B cell (primary cell): Measurements from ENCODE around the gene THAP5. TPM values are rescaled to one million over a fixed set of nuclear protein-coding genes. Genes with fewer than 3 reads are reported as not detected.

Source experiments
- ATAC-seq: fragments of 200-7000 bp; cut with Tn5 transposase; one replicate; pipeline ENCODE4 v1.10.0; 2021; ENCODE audit warnings: low read depth, mild to moderate bottlenecking, moderate number of reproducible peaks, moderate library complexity
- CTCF ChIA-PET: fragments of 350-600 bp; sonication (Branson Sonifier 250); formaldehyde crosslinking; loops from one replicate; lab custom pipeline; 2021; ENCODE audit warnings: antibody characterized with exemption, inconsistent platforms; lab: Charles Lee
- POLR2A ChIA-PET: fragments of 350-600 bp; sonication (Branson Sonifier 250); formaldehyde crosslinking; loops from one replicate; lab custom pipeline; 2021; ENCODE audit warnings: antibody characterized with exemption; lab: Charles Lee
- DNase-seq: peaks from one replicate; pipeline ENCODE4 v3.0.0; 2013
- H2AFZ ChIP-seq: 2 replicates; pipeline ENCODE4 v1.6.1; 2012; ENCODE audit warnings: mild to moderate bottlenecking, low read depth, low read length; ENCODE audit not compliant: insufficient read depth, poor library complexity, severe bottlenecking
- H3K27ac ChIP-seq, 2 donors: 1 replicate in 1 of 2; 2 replicates in 1 of 2; pipeline ENCODE4 v1.5.1; 2012 to 2013; ENCODE audit warnings: low read length in 2 of 2, mild to moderate bottlenecking in 2 of 2, moderate library complexity in 1 of 2
- H3K27me3 ChIP-seq, 4 experiments: fragments of 200-600 bp in 1 of 4; sonication (generic) in 1 of 4; replicated peaks in 1 of 4; 1 replicate in 2 of 4; 2 replicates in 2 of 4; pipeline versions ENCODE4 v1.6.1 to v1.7.0; 2013 to 2016; ENCODE audit warnings: low read length in 3 of 4, mild to moderate bottlenecking in 2 of 4, mixed read lengths in 1 of 4, moderate library complexity in 1 of 4; ENCODE audit not compliant: insufficient read depth in 4 of 4, control insufficient read depth in 3 of 4; ENCODE audit errors: control extremely low read depth in 1 of 4
- H3K36me3 ChIP-seq, 2 experiments: replicated peaks in 1 of 2; 1 replicate in 1 of 2; 2 replicates in 1 of 2; pipeline versions ENCODE4 v1.6.1 to v1.7.1; 2013; ENCODE audit warnings: low read length in 1 of 2; ENCODE audit not compliant: insufficient read depth in 2 of 2, control insufficient read depth in 1 of 2; ENCODE audit errors: control extremely low read depth in 1 of 2, extremely low read depth in 1 of 2
- H3K4me1 ChIP-seq, 2 donors: fragments of 200-600 bp in 1 of 2; sonication (generic) in 1 of 2; 1 replicate in 1 of 2; 2 replicates in 1 of 2; pipeline versions ENCODE4 v1.5.1 to v1.6.1; 2013 to 2017; ENCODE audit warnings: low read length in 2 of 2; ENCODE audit not compliant: control insufficient read depth in 2 of 2, insufficient read depth in 2 of 2
- H3K4me2 ChIP-seq: replicated peaks from 2 replicates; pipeline ENCODE3; 2012; ENCODE audit warnings: mild to moderate bottlenecking, low read depth, low read length; ENCODE audit not compliant: poor library complexity, severe bottlenecking
- H3K4me3 ChIP-seq, 5 experiments: fragments of 200-600 bp in 1 of 5; sonication (generic) in 1 of 5; 1 replicate in 3 of 5; 2 replicates in 2 of 5; pipeline versions ENCODE4 v1.5.1 to v1.7.0; 2011 to 2016; ENCODE audit warnings: low read length in 4 of 5, mild to moderate bottlenecking in 4 of 5, low read depth in 2 of 5, control low read depth in 1 of 5, moderate library complexity in 1 of 5; ENCODE audit not compliant: insufficient read depth in 1 of 5; ENCODE audit errors: control extremely low read depth in 1 of 5, extremely low read depth in 1 of 5
- H3K79me2 ChIP-seq: fragments of 200-600 bp; sonication (generic); one replicate; pipeline ENCODE4 v1.6.0; 2016; ENCODE audit warnings: low read length; ENCODE audit not compliant: control insufficient read depth, insufficient read depth
- H3K9ac ChIP-seq: fragments of 200-600 bp; sonication (generic); 2 replicates; pipeline ENCODE4 v1.6.1; 2017; ENCODE audit warnings: mild to moderate bottlenecking, low read length, moderate library complexity
- H3K9me3 ChIP-seq, 3 donors: one replicate each; pipeline versions ENCODE4 v1.6.1 to v1.7.1; 2013; ENCODE audit warnings: low read length in 2 of 3; ENCODE audit not compliant: control insufficient read depth in 2 of 3, insufficient read depth in 1 of 3; ENCODE audit errors: control extremely low read depth in 1 of 3
- H4K20me1 ChIP-seq: 2 replicates; pipeline ENCODE4 v1.6.0; 2012; ENCODE audit warnings: mild to moderate bottlenecking, low read length; ENCODE audit not compliant: insufficient read depth, control insufficient read depth, poor library complexity, severe bottlenecking
- H3K27ac Mint-ChIP-seq: one replicate; pipeline ENCODE4 v1.8.0; 2021; ENCODE audit warnings: mixed read lengths
- H3K27me3 Mint-ChIP-seq: one replicate; pipeline ENCODE4 v1.8.0; 2021; ENCODE audit warnings: mixed read lengths
- H3K4me1 Mint-ChIP-seq: one replicate; pipeline ENCODE4 v1.8.0; 2021; ENCODE audit warnings: mixed read lengths
- H3K4me3 Mint-ChIP-seq: one replicate; pipeline ENCODE4 v1.8.0; 2021; ENCODE audit warnings: mixed read lengths
- H3K9me3 Mint-ChIP-seq: one replicate; pipeline ENCODE4 v1.8.0; 2022; ENCODE audit warnings: mixed read lengths; ENCODE audit not compliant: insufficient read depth
- EZH2 ChIP-seq: IDR thresholded peaks from 2 replicates; pipeline ENCODE4 v1.6.1; 2012; ENCODE audit warnings: borderline replicate concordance, low read depth, mild to moderate bottlenecking, moderate library complexity, low read length; ENCODE audit not compliant: insufficient read depth, poor library complexity, severe bottlenecking
- WGBS: methylation state at CpG from one replicate; pipeline ENCODE4 v1.1.5; 2013; ENCODE audit warnings: missing lambda C conversion rate; ENCODE audit not compliant: insufficient coverage; 5-methylcytosine and 5-hydroxymethylcytosine counted together
- intact Hi-C: fragments of 100-400 bp; cut with micrococcal nuclease; formaldehyde crosslinking; loops from one replicate; pipeline ENCODE4 v1.10.0; 2022
- polyA plus RNA-seq: library from polyadenylated mRNA; depleted of rRNA; stranded (reverse); fragments of >200 nt; gene quantifications from 2 replicates; pipeline ENCODE4 v1.2.3, GENCODE V29; 2012
- total RNA-seq, 2 donors: library from RNA; stranded (reverse); fragments of 120-200 nt in 1 of 2; gene quantifications; 1 replicate in 1 of 2; 2 replicates in 1 of 2; pipeline versions ENCODE4 v1.2.3 to v1.2.4, GENCODE V29; 2013 to 2022
- TF ChIP-seq, protein P1 (sequence below): fragments of 200-600 bp; IDR thresholded peaks from one replicate; pipeline ENCODE4 v1.8.0; 2022; ENCODE audit warnings: antibody characterized with exemption, mild to moderate bottlenecking

The THAP5 gene
- total and polyA plus RNA-seq, 2 donors (not counting 1 experiment from before 2014, with no cell fraction given), result 9.3 to 49.0 TPM

GRCh38 chr7:108575156-108575555, 5.7 kb upstream of the THAP5 start:
- no peak overlapping the region for H3K4me2 ChIP-seq
- no peak overlapping the region for H2AFZ ChIP-seq
- Mint-ChIP-seq H3K4me3 (no peak overlapping the region), H3K4me1 (peaks cover 23% of the 10 kb centered on the region), H3K9me3 (peaks cover 2% of the 10 kb centered on the region), H3K27ac (no peak overlapping the region), H3K27me3 (no peaks in the 10 kb centered on the region)
- intact Hi-C loops, result no loop called here
- H4K20me1 ChIP-seq, result peaks cover 22% of the 10 kb centered on the region
- TF ChIP-seq, protein P1, sequence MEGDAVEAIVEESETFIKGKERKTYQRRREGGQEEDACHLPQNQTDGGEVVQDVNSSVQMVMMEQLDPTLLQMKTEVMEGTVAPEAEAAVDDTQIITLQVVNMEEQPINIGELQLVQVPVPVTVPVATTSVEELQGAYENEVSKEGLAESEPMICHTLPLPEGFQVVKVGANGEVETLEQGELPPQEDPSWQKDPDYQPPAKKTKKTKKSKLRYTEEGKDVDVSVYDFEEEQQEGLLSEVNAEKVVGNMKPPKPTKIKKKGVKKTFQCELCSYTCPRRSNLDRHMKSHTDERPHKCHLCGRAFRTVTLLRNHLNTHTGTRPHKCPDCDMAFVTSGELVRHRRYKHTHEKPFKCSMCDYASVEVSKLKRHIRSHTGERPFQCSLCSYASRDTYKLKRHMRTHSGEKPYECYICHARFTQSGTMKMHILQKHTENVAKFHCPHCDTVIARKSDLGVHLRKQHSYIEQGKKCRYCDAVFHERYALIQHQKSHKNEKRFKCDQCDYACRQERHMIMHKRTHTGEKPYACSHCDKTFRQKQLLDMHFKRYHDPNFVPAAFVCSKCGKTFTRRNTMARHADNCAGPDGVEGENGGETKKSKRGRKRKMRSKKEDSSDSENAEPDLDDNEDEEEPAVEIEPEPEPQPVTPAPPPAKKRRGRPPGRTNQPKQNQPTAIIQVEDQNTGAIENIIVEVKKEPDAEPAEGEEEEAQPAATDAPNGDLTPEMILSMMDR, result no peak
- TF ChIP-seq EZH2, result no peak
- peaks cover 5 to 11% of the 10 kb centered on the region in 2 donors for H3K4me1 ChIP-seq
- H3K27ac ChIP-seq, result no peak overlapping the region
- H3K4me3 ChIP-seq, result no peak overlapping the region
- H3K27me3 ChIP-seq, result no peaks in the 10 kb centered on the region
- 100% methylated on average over 1 of the region's 2 CpGs for WGBS
- no peak overlapping the region for H3K9ac ChIP-seq
- POLR2A ChIA-PET, result no interaction called here
- DNase-seq, result no peak
- ATAC-seq, result no peak
- CTCF ChIA-PET, result interaction anchor here (1.4 to 1.6 kb wide), 2 partner anchors 78 to 465 kb away, joined by 4 to 5 read pairs; no protein-coding TSS in a partner anchor
- H3K9me3 ChIP-seq, result peaks cover 0 to 14% (median 6%) of the 10 kb centered on the region in 3 donors
- H3K36me3 ChIP-seq, result peaks cover 12 to 47% of the 10 kb centered on the region in 2 experiments
- peaks cover 63% of the 10 kb centered on the region for H3K79me2 ChIP-seq

DNA sequence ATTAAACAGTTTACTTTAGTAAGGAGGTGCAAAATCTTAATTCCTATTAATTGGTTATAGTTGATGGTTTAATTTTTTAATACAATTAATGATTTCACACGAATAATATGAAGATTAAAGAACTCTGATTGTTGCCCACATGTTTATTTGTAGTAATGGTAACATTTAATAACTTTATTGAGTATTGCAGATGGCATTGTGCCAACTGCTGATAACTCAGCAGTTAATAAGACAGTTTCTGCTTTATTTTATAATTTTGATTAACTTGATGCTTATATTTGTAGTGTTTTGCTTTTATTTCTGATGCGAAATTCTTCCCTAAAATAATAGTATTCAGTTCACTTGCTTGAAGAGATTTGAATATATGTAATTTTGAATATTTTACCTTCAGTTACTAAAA, 3.0 kb upstream of the THAP5 start:
- Histone ChIP-seq H3K27me3 (no peaks in the 10 kb centered on the region), H2AFZ (no peak overlapping the region), H4K20me1 (peaks cover 22% of the 10 kb centered on the region), H3K9ac (no peak overlapping the region), H3K36me3 (peaks cover 12 to 32% of the 10 kb centered on the region in 2 experiments), H3K27ac (no peak overlapping the region), H3K79me2 (peaks cover 81% of the 10 kb centered on the region), H3K4me3 (no peak overlapping the region), H3K4me2 (no peak overlapping the region), H3K9me3 (no peaks in the 10 kb centered on the region), H3K4me1 (peaks cover 16 to 24% of the 10 kb centered on the region in 2 donors)
- Mint-ChIP-seq H3K27me3 (no peaks in the 10 kb centered on the region), H3K4me3 (no peak overlapping the region), H3K4me1 (peaks cover 43% of the 10 kb centered on the region), H3K9me3 (no peaks in the 10 kb centered on the region), H3K27ac (no peak overlapping the region)
- POLR2A ChIA-PET, result interaction anchor here (0.6 to 1.2 kb wide), 2 partner anchors 47 to 71 kb away, joined by 3 to 4 read pairs; partner anchors contain the start of gene PNPLA8
- ATAC-seq (no peak), DNase-seq (no peak)
- TF ChIP-seq EZH2, result no peak
- TF ChIP-seq, protein P1, result no peak
- intact Hi-C loops, result loop anchor here (5.0 kb wide), 1 partner anchor 1010 kb away; the partner anchor contains the start of genes COG5 and DUS4L
- no CpG with 5 or more reads among the region's 2 CpGs for WGBS
- CTCF ChIA-PET, result interaction anchor here (1.8 kb wide), 1 partner anchor 76 kb away, joined by 4 read pairs; no protein-coding TSS in a partner anchor
